Stomach (tissue), 4 donors: ENCODE results near the gene MXD4.

Experiments used
- EP300 ChIP-seq: sonication (generic); formaldehyde crosslinking; IDR thresholded peaks from one replicate; pipeline ENCODE4 v1.6.1; 2017; ENCODE audit warnings: antibody characterized with exemption
- POLR2A ChIP-seq, 4 donors: fragments of 450-650 bp; IDR thresholded peaks; one replicate each; pipeline ENCODE4 v1.6.1; 2016; ENCODE audit warnings: antibody characterized with exemption in 4 of 4, control low read depth in 2 of 4, mild to moderate bottlenecking in 1 of 4, moderate library complexity in 1 of 4
- POLR2AphosphoS5 ChIP-seq, 3 donors: sonication (generic); formaldehyde crosslinking; IDR thresholded peaks; one replicate each; pipeline ENCODE4 v1.6.1; 2016; ENCODE audit warnings: antibody characterized with exemption in 3 of 3
- TF ChIP-seq, protein P1 (sequence below), 7 experiments: fragments of 450-650 bp in 4 of 7; fragments of 200-600 bp in 3 of 7; sonication (generic) in 3 of 7; IDR thresholded peaks; one replicate each; pipeline ENCODE4 v1.5.1; 2016 to 2019; ENCODE audit warnings: antibody characterized with exemption in 7 of 7, control low read depth in 2 of 7, mild to moderate bottlenecking in 1 of 7

DNA sequence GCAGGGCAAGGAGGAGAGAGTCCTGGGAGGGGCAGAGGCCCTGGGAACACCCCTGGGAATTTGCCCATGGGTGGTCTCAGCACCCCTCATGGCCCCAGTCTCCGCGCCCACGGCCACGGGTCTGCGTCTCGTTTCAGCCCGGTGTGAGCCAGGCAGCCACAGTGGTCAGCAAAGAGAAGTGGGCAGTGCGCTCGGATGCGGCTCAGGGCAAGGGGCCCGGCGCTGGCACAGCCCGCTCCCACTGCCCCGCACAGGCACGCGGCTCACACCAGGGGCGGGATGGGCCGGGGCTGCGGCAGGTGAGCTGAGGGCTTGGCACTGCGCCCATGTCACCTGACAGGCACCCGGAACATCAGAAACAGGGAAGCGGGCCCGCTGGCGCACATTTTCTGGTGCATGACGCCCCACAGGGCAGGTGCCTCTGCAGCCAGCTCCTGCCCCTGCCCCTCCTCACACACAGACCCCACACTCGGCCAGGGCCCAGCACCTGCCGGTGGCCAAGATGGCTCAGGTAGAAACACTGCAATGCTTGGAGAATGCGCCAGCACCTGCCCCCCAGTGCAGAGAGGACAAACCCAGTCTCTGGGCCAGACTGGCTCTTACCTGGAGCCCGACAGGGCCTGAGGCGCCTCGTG lies 41.9 kb upstream of the MXD4 start:
- TF ChIP-seq EP300 (no peak), POLR2A (IDR thresholded peaks at IDR 0.05) (no peak), POLR2AphosphoS5 (IDR thresholded peaks at IDR 0.05) (no peak)
- TF ChIP-seq, protein P1, sequence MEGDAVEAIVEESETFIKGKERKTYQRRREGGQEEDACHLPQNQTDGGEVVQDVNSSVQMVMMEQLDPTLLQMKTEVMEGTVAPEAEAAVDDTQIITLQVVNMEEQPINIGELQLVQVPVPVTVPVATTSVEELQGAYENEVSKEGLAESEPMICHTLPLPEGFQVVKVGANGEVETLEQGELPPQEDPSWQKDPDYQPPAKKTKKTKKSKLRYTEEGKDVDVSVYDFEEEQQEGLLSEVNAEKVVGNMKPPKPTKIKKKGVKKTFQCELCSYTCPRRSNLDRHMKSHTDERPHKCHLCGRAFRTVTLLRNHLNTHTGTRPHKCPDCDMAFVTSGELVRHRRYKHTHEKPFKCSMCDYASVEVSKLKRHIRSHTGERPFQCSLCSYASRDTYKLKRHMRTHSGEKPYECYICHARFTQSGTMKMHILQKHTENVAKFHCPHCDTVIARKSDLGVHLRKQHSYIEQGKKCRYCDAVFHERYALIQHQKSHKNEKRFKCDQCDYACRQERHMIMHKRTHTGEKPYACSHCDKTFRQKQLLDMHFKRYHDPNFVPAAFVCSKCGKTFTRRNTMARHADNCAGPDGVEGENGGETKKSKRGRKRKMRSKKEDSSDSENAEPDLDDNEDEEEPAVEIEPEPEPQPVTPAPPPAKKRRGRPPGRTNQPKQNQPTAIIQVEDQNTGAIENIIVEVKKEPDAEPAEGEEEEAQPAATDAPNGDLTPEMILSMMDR (IDR thresholded peaks at IDR 0.05) = no peak
